GM23338 (cell line): ENCODE results near the gene OLFML1. TPM values are rescaled to one million over a fixed set of nuclear protein-coding genes. Genes with fewer than 3 reads are reported as not detected.

Experiments used
- ATAC-seq: fragments of 200-7000 bp; cut with Tn5 transposase; 3 replicates; pipeline ENCODE4 v1.9.1; 2020
- DNase-seq: peaks from one replicate; pipeline ENCODE4 v3.0.0-alpha.2; 2015; ENCODE audit warnings: low spot score
- H2AFZ ChIP-seq: fragments of 200-600 bp; sonication (generic); 2 replicates; pipeline ENCODE4 v1.8.0; 2016; ENCODE audit warnings: antibody characterized with exemption, mild to moderate bottlenecking, moderate library complexity
- H3F3A ChIP-seq: fragments of 200-600 bp; sonication (generic); replicated peaks from 2 replicates; pipeline ENCODE4 v1.8.0; 2017; ENCODE audit warnings: antibody characterized with exemption, mixed run types, low read depth
- H3K27ac ChIP-seq: fragments of 200-600 bp; sonication (generic); 2 replicates; pipeline ENCODE4 v1.6.1; 2016; ENCODE audit warnings: low read depth
- H3K27me3 ChIP-seq: fragments of 200-600 bp; sonication (generic); 2 replicates; pipeline ENCODE4 v1.8.0; 2016; ENCODE audit warnings: mild to moderate bottlenecking, mixed run types, moderate library complexity; ENCODE audit not compliant: insufficient read depth
- H3K36me3 ChIP-seq: fragments of 200-600 bp; sonication (generic); 2 replicates; pipeline ENCODE4 v1.8.0; 2016; ENCODE audit warnings: mild to moderate bottlenecking; ENCODE audit not compliant: insufficient read depth
- H3K4me1 ChIP-seq: fragments of 200-600 bp; sonication (generic); 2 replicates; pipeline ENCODE4 v1.8.0; 2016; ENCODE audit warnings: mild to moderate bottlenecking, moderate library complexity; ENCODE audit not compliant: insufficient read depth
- H3K4me2 ChIP-seq: fragments of 200-600 bp; sonication (generic); 2 replicates; pipeline ENCODE4 v1.7.1; 2017; ENCODE audit warnings: mixed run types
- H3K4me3 ChIP-seq: fragments of 200-600 bp; sonication (generic); 2 replicates; pipeline ENCODE4 v1.6.1; 2016; ENCODE audit warnings: mixed run types
- H3K79me2 ChIP-seq: fragments of 200-600 bp; sonication (generic); replicated peaks from 2 replicates; pipeline ENCODE4 v1.8.0; 2017; ENCODE audit warnings: mild to moderate bottlenecking; ENCODE audit not compliant: insufficient read depth
- H3K9me2 ChIP-seq: fragments of 200-600 bp; sonication (generic); 2 replicates; pipeline ENCODE4 v1.8.0; 2017; ENCODE audit not compliant: insufficient read depth
- H4K20me1 ChIP-seq: fragments of 200-600 bp; sonication (generic); replicated peaks from 2 replicates; pipeline ENCODE4 v1.8.0; 2017; ENCODE audit warnings: mild to moderate bottlenecking; ENCODE audit not compliant: insufficient read depth
- H3K27ac Mint-ChIP-seq: 2 replicates; pipeline ENCODE4 v1.8.0; 2020; ENCODE audit warnings: inconsistent platforms, mild to moderate bottlenecking, moderate library complexity, mixed read lengths
- H3K27me3 Mint-ChIP-seq: 3 replicates; pipeline ENCODE4 v1.8.0; 2022; ENCODE audit warnings: low read depth, mild to moderate bottlenecking, moderate library complexity, mixed read lengths, inconsistent platforms; ENCODE audit not compliant: insufficient read depth, poor library complexity
- H3K36me3 Mint-ChIP-seq: 3 replicates; pipeline ENCODE4 v1.8.0; 2021; ENCODE audit warnings: low read depth, mild to moderate bottlenecking, inconsistent platforms, moderate library complexity, mixed read lengths
- H3K4me1 Mint-ChIP-seq: 3 replicates; pipeline ENCODE4 v1.8.0; 2020; ENCODE audit warnings: mild to moderate bottlenecking, inconsistent platforms, mixed read lengths
- H3K4me3 Mint-ChIP-seq: 3 replicates; pipeline ENCODE4 v1.8.0; 2021; ENCODE audit warnings: moderate library complexity, mild to moderate bottlenecking, inconsistent platforms, mixed read lengths
- H3K9me3 Mint-ChIP-seq: 3 replicates; pipeline ENCODE4 v1.8.0; 2020; ENCODE audit warnings: moderate library complexity, mild to moderate bottlenecking, inconsistent platforms, mixed read lengths
- CREB1 ChIP-seq: fragments of 250-450 bp; sonication (Bioruptor Pico); IDR thresholded peaks from 2 replicates; pipeline ENCODE4 v1.5.0; 2020; ENCODE audit warnings: low read depth, mild to moderate bottlenecking, moderate library complexity
- EZH2 ChIP-seq: fragments of 200-600 bp; sonication (generic); IDR thresholded peaks from one replicate; pipeline ENCODE4 v1.8.0; 2017; ENCODE audit warnings: antibody characterized with exemption, mild to moderate bottlenecking, low read depth; ENCODE audit not compliant: unreplicated experiment
- EZH2phosphoT487 ChIP-seq: fragments of 200-600 bp; sonication (generic); IDR thresholded peaks from one replicate; pipeline ENCODE4 v1.8.1; 2018; ENCODE audit warnings: antibody characterized with exemption; ENCODE audit not compliant: unreplicated experiment
- JUNB ChIP-seq: IDR thresholded peaks from one replicate; pipeline ENCODE4 v1.6.1; 2016; ENCODE audit warnings: antibody characterized with exemption; ENCODE audit not compliant: unreplicated experiment
- NANOG ChIP-seq: IDR thresholded peaks from 2 replicates; pipeline ENCODE4 v1.6.1; 2016; ENCODE audit warnings: antibody characterized with exemption, borderline replicate concordance
- POLR2AphosphoS5 ChIP-seq: IDR thresholded peaks from 2 replicates; pipeline ENCODE4 v1.6.1; 2016; ENCODE audit warnings: antibody characterized with exemption, low read depth
- STAT1 ChIP-seq: IDR thresholded peaks from one replicate; pipeline ENCODE4 v1.6.1; 2016; ENCODE audit warnings: antibody characterized with exemption; ENCODE audit not compliant: unreplicated experiment
- ZNF114 ChIP-seq: fragments of 250-450 bp; sonication (Bioruptor Pico); IDR thresholded peaks from 2 replicates; pipeline ENCODE4 v1.5.0; 2020; ENCODE audit warnings: mild to moderate bottlenecking, moderate library complexity
- ZNF331 ChIP-seq: fragments of 250-450 bp; sonication (Bioruptor Pico); IDR thresholded peaks from 2 replicates; pipeline ENCODE4 v1.5.0; 2020; ENCODE audit warnings: low read depth, mild to moderate bottlenecking, moderate library complexity
- polyA plus RNA-seq: library from polyadenylated mRNA; unstranded; fragments of >200 nt; fragmentation: Nextera tagmentation; extraction: Ambion mirVana; gene quantifications from 2 replicates; pipeline ENCODE4 v1.2.1, GENCODE V29; 2016
- total RNA-seq: library from RNA; depleted of rRNA; stranded (reverse); fragments of >200 nt; shearing (Covaris generic); gene quantifications from 2 replicates; pipeline ENCODE4 v1.2.3, GENCODE V29; 2014
- TF ChIP-seq, protein P1 (sequence below): fragments of 250-450 bp; sonication (Bioruptor Pico); IDR thresholded peaks from 2 replicates; pipeline ENCODE4 v1.5.0; 2020; ENCODE audit warnings: mild to moderate bottlenecking, moderate library complexity
- TF ChIP-seq, protein P2 (sequence below): IDR thresholded peaks from 2 replicates; pipeline ENCODE4 v1.6.1; 2016; ENCODE audit warnings: antibody characterized with exemption
- TF ChIP-seq, protein P3 (sequence below), 2 experiments: fragments of 200-600 bp in 1 of 2; sonication (generic) in 1 of 2; conservative IDR thresholded peaks; 2 replicates each; pipeline versions ENCODE4 v1.5.1 to v1.6.1; 2016 to 2017; ENCODE audit warnings: antibody characterized with exemption in 2 of 2, low read depth in 2 of 2, mild to moderate bottlenecking in 2 of 2, moderate library complexity in 1 of 2
- TF ChIP-seq, protein P4 (sequence below): IDR thresholded peaks from one replicate; pipeline ENCODE4 v1.6.1; 2018; ENCODE audit warnings: antibody characterized with exemption; ENCODE audit not compliant: unreplicated experiment

The OLFML1 gene
- total and polyA plus RNA-seq, 2 experiments from 2014 or later: 0.21 TPM; not detected in 1

DNA sequence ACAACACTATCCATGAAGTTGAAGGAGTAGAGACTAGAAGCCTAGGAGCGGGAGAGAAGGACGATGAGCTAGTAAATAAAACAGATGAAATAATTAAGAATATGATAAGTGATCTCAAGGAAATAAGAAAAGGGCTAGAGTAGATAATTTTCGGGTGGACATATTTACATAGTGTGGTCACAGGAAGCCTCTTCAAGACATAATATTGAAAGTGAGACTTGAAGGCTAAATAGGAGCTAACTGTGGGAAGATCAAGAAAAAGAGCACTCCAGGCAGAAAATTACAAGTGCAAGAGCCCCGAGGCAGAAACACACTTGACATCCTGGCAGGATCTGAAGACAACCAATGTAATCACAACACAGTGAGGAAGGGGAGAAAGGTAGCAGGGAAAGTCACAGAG, 16.6 kb downstream of the OLFML1 start:
- Histone ChIP-seq H2AFZ (no peak overlapping the region), H3K4me1 (peaks cover 11% of the 10 kb centered on the region), H3K27ac (no peak overlapping the region), H3K4me2 (no peak overlapping the region), H3K36me3 (no peaks in the 10 kb centered on the region), H4K20me1 (no peaks in the 10 kb centered on the region), H3K4me3 (no peak overlapping the region), H3K79me2 (no peaks in the 10 kb centered on the region), H3F3A (no peaks in the 10 kb centered on the region), H3K27me3 (no peaks in the 10 kb centered on the region), H3K9me2 (no peaks in the 10 kb centered on the region; the same call in 1 of the 2 replicates)
- Mint-ChIP-seq H3K4me3 (no peak overlapping the region), H3K36me3 (no peaks in the 10 kb centered on the region), H3K27me3 (no peaks in the 10 kb centered on the region), H3K27ac (no peak overlapping the region), H3K9me3 (no peaks in the 10 kb centered on the region), H3K4me1 (peaks cover 18% of the 10 kb centered on the region)
- TF ChIP-seq EZH2: no peak
- TF ChIP-seq JUNB: no peak
- no peak for TF ChIP-seq EZH2phosphoT487
- TF ChIP-seq, protein P1, sequence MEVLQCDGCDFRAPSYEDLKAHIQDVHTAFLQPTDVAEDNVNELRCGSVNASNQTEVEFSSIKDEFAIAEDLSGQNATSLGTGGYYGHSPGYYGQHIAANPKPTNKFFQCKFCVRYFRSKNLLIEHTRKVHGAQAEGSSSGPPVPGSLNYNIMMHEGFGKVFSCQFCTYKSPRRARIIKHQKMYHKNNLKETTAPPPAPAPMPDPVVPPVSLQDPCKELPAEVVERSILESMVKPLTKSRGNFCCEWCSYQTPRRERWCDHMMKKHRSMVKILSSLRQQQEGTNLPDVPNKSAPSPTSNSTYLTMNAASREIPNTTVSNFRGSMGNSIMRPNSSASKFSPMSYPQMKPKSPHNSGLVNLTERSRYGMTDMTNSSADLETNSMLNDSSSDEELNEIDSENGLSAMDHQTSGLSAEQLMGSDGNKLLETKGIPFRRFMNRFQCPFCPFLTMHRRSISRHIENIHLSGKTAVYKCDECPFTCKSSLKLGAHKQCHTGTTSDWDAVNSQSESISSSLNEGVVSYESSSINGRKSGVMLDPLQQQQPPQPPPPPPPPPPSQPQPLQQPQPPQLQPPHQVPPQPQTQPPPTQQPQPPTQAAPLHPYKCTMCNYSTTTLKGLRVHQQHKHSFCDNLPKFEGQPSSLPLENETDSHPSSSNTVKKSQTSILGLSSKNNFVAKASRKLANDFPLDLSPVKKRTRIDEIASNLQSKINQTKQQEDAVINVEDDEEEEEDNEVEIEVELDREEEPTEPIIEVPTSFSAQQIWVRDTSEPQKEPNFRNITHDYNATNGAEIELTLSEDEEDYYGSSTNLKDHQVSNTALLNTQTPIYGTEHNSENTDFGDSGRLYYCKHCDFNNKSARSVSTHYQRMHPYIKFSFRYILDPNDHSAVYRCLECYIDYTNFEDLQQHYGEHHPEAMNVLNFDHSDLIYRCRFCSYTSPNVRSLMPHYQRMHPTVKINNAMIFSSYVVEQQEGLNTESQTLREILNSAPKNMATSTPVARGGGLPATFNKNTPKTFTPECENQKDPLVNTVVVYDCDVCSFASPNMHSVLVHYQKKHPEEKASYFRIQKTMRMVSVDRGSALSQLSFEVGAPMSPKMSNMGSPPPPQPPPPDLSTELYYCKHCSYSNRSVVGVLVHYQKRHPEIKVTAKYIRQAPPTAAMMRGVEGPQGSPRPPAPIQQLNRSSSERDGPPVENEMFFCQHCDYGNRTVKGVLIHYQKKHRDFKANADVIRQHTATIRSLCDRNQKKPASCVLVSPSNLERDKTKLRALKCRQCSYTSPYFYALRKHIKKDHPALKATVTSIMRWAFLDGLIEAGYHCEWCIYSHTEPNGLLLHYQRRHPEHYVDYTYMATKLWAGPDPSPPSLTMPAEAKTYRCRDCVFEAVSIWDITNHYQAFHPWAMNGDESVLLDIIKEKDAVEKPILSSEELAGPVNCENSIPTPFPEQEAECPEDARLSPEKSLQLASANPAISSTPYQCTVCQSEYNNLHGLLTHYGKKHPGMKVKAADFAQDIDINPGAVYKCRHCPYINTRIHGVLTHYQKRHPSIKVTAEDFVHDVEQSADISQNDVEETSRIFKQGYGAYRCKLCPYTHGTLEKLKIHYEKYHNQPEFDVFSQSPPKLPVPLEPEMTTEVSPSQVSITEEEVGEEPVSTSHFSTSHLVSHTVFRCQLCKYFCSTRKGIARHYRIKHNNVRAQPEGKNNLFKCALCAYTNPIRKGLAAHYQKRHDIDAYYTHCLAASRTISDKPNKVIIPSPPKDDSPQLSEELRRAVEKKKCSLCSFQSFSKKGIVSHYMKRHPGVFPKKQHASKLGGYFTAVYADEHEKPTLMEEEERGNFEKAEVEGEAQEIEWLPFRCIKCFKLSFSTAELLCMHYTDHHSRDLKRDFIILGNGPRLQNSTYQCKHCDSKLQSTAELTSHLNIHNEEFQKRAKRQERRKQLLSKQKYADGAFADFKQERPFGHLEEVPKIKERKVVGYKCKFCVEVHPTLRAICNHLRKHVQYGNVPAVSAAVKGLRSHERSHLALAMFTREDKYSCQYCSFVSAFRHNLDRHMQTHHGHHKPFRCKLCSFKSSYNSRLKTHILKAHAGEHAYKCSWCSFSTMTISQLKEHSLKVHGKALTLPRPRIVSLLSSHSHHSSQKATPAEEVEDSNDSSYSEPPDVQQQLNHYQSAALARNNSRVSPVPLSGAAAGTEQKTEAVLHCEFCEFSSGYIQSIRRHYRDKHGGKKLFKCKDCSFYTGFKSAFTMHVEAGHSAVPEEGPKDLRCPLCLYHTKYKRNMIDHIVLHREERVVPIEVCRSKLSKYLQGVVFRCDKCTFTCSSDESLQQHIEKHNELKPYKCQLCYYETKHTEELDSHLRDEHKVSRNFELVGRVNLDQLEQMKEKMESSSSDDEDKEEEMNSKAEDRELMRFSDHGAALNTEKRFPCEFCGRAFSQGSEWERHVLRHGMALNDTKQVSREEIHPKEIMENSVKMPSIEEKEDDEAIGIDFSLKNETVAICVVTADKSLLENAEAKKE: no peak
- TF ChIP-seq, protein P2, sequence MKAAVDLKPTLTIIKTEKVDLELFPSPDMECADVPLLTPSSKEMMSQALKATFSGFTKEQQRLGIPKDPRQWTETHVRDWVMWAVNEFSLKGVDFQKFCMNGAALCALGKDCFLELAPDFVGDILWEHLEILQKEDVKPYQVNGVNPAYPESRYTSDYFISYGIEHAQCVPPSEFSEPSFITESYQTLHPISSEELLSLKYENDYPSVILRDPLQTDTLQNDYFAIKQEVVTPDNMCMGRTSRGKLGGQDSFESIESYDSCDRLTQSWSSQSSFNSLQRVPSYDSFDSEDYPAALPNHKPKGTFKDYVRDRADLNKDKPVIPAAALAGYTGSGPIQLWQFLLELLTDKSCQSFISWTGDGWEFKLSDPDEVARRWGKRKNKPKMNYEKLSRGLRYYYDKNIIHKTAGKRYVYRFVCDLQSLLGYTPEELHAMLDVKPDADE: no peak
- TF ChIP-seq, protein P3, sequence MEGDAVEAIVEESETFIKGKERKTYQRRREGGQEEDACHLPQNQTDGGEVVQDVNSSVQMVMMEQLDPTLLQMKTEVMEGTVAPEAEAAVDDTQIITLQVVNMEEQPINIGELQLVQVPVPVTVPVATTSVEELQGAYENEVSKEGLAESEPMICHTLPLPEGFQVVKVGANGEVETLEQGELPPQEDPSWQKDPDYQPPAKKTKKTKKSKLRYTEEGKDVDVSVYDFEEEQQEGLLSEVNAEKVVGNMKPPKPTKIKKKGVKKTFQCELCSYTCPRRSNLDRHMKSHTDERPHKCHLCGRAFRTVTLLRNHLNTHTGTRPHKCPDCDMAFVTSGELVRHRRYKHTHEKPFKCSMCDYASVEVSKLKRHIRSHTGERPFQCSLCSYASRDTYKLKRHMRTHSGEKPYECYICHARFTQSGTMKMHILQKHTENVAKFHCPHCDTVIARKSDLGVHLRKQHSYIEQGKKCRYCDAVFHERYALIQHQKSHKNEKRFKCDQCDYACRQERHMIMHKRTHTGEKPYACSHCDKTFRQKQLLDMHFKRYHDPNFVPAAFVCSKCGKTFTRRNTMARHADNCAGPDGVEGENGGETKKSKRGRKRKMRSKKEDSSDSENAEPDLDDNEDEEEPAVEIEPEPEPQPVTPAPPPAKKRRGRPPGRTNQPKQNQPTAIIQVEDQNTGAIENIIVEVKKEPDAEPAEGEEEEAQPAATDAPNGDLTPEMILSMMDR (conservative IDR thresholded peaks at IDR 0.05; ENCODE audit: low read depth in 2 of 2): no peak
- TF ChIP-seq ZNF114 (CRISPR knock-in tag): no peak
- TF ChIP-seq, protein P4, sequence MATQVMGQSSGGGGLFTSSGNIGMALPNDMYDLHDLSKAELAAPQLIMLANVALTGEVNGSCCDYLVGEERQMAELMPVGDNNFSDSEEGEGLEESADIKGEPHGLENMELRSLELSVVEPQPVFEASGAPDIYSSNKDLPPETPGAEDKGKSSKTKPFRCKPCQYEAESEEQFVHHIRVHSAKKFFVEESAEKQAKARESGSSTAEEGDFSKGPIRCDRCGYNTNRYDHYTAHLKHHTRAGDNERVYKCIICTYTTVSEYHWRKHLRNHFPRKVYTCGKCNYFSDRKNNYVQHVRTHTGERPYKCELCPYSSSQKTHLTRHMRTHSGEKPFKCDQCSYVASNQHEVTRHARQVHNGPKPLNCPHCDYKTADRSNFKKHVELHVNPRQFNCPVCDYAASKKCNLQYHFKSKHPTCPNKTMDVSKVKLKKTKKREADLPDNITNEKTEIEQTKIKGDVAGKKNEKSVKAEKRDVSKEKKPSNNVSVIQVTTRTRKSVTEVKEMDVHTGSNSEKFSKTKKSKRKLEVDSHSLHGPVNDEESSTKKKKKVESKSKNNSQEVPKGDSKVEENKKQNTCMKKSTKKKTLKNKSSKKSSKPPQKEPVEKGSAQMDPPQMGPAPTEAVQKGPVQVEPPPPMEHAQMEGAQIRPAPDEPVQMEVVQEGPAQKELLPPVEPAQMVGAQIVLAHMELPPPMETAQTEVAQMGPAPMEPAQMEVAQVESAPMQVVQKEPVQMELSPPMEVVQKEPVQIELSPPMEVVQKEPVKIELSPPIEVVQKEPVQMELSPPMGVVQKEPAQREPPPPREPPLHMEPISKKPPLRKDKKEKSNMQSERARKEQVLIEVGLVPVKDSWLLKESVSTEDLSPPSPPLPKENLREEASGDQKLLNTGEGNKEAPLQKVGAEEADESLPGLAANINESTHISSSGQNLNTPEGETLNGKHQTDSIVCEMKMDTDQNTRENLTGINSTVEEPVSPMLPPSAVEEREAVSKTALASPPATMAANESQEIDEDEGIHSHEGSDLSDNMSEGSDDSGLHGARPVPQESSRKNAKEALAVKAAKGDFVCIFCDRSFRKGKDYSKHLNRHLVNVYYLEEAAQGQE: no peak
- no peak for TF ChIP-seq STAT1
- no peak for TF ChIP-seq ZNF331 (CRISPR knock-in tag)
- TF ChIP-seq CREB1 (CRISPR knock-in tag): no peak
- TF ChIP-seq NANOG: no peak
- no peak for TF ChIP-seq POLR2AphosphoS5
- DNase-seq (no peak), ATAC-seq (no peak)
